ENCODE data around the gene GPR21. TPM values are rescaled to one million over a fixed set of nuclear protein-coding genes. Genes with fewer than 3 reads are reported as not detected.

GPR21 gene
- total RNA-seq: 17.2 TPM

GRCh38 chr9:123033352-123033751 is at the start of gene GPR21:
Gene GPR21 (plus strand): TSS chr9:123033667. CDS start chr9:123034567, 900 bp downstream.

Small RNA genes lying within 50 kb of the gene (small RNA-seq; reads per million reads assigned to genes)
- gene GPR21 (ENCODE audit: low replicate concordance): not detected

Other genes starting within 250 kb of the GPR21 start
- not detected for gene OR5C1, start 244.7 kb upstream of the GPR21 start, total RNA-seq
- not detected for gene OR1K1, start 233.5 kb upstream of the GPR21 start, total RNA-seq
- gene PDCL, start 205.1 kb upstream of the GPR21 start, total RNA-seq: 40.1 TPM
- 131 TPM for gene RC3H2, start 128.3 kb upstream of the GPR21 start, total RNA-seq
- gene ZBTB6, start 120.3 kb upstream of the GPR21 start, total RNA-seq: 51.3 TPM
- 15.3 TPM for gene ZBTB26, start 102.2 kb upstream of the GPR21 start, total RNA-seq
- gene RABGAP1, start 92.6 kb upstream of the GPR21 start, total RNA-seq: 144 TPM
- gene STRBP, start 234.9 kb downstream of the GPR21 start, total RNA-seq: 120 TPM

Data from parietal lobe (tissue), 2 donors.